GM21367 (cell line): ENCODE data around the gene SYNE4.
"Not testable (repeated sequence)": the region's sequence is repeated elsewhere in the genome, so short reads cannot be mapped to it uniquely, and the experiment has no call there.

ENCODE experiments used
- ATAC-seq: cut with Tn5 transposase; IDR thresholded peaks from one replicate; pipeline ENCODE4 v1.9.1; 2021; ENCODE audit not compliant: unreplicated experiment

Gene SYNE4

DNA sequence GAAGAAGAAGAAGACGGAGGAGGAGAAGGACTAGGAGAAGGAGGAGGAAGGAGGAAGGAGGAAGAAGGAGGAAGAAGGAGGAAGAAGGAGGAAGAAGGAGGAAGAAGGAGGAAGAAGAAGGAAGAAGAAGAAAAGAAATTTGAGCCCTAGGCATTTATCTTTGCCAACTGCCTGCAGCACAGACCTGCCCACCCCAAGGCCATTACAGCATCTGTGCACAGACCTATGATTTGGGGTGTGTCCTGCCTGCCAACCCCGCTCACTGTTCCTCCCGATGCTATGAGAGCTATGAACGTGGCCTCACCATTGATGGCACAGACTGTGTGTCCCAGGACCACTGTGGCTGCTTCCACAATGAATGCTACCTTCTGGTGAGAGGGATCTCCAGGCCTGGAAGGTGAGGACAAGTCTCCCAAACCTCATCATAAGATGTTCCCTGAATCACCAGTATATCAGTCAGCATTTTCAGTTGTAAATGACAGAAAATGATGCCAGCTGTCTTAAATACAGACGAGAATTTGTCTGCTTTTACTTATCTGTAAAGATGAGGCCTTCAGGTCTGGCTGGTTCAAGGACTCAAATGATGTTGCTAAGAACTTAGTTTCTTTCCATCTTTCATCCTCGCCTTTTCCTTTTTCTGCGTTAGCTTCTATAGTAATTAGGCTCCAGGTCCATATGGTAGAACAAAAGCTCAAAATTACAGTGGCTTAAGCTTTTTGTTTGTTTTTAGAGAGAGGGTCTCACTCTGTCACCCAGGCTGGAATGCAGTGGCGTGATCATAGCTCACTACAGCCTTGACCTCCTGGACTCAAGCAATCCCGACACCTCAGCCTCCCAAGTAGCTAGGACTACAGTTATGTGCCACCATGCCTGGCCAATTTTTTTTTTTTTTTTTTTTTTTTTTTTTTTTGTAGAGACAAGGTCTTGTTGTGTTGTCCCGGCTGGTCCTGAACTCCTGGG lies 17.6 kb downstream of the SYNE4 start:
- ATAC-seq = no peak

DNA sequence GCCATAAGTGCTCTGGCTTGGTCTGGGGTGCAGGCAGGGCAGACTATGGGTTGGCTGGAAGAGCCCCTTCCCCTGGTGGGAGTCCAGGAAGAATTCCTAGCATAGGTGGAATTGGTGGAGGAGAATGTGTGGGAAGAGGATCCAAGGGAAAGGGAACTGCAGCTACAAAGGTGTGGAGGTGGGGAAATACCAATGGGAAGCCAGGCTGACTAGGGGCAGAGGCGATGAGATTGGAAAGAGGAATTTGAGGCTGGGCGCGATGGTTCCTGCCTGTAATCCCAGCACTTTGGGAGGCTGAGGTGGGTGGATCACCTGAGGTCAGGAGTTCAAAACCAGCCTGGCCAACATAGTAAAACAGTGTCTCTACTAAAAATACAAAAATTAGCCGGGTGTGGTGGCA lies 18.5 kb downstream of the SYNE4 start:
- ATAC-seq = no peak

DNA sequence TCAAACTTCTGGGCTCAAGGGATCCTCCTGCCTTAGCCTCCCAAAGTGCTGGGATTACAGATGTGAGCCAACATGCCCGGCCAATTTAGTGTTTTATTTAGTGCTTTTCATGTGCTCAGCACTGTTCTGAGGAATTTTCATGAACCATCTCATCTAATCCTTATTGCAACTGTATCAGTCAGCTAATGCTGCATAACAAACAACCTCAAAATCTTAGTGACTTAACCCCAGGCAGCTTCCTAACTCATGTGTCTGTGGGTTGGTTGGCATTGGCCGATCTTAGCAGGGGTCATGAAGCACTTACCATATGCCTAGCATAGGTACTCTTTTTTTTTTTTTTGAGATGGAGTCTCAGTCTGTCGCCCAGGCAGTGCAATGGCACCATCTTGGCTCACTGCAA lies 19.8 kb downstream of the SYNE4 start:
- ATAC-seq = no peak

DNA sequence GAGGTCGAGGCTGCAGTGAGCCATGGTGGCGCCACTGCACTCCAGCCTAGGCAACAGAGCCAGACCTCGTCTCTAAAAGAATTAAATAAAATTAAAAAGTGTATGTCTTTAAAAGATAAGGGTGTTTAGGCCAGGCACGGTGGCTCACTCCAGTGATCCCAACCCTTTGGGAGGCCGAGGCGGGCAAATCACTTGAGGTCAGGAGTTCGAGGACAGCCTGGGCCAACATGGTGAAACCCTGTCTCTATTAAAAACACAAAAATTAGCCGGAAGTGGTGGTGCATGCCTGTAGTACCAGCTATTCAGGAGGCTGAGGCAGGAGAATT lies 21.1 kb downstream of the SYNE4 start:
- ATAC-seq = no peak

DNA sequence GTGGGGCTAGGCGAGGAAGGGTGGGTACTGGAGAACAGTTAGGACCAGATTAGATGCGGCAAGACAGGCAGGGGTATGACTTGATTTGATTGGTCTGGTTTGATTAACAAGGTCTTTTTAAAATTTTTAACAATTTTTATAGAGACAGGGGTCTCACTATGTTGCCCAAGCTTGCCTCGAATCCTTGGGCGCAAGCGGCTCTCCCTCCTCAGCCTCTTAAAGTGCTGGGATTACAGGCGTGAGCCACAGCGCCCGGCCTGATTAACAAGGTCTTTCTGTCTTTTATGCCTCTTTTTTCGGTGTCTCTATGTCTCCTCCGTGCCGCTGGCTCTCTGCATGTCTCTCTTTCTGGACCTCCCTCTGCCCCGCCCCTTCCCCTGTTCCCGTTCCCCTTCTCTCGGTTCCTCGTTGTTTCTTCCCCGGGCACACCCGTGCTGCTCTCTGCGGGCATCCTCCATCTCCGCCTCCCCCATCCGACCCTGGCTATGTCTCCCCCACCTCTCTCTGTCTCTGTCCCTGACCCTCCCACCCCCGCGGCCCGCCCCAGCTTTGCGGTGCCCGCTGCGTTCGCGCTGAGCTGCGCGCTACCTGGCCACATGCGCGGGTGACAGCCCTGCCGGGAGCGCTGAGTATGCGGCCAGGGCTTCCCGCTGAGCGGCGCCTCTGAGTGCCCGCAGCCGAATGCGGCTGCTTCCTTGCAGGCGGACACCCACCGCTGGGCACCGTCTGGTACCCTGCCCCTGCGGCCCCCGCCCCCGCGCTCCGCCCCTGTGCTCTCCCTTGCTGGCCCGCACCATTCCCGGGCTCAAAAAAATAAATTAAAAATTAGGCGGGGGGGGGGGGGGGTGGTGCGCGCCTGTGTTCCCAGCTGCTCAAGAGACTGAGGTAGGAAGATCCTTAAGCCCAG lies 21.7 kb downstream of the SYNE4 start:
- no peak for ATAC-seq

DNA sequence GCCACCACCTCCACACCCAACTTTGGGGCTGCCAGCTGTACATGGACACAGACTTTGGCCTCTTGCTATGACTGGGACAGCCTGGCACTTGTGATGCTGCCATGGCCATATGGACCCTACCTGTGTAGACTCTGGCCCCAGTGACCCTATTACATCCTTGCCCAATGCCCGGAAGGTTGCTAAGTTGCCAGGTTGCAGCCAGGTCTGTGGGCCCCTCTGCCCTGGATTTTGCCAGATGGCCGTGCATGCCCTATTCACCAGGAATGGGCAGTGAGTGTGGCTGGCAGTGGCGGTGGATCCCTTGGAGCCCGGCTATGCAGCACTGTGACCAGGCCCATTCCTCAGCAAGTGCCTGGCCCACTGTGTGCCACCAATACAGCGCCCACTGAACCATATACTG lies 22.5 kb downstream of the SYNE4 start:
- ATAC-seq = no peak

DNA sequence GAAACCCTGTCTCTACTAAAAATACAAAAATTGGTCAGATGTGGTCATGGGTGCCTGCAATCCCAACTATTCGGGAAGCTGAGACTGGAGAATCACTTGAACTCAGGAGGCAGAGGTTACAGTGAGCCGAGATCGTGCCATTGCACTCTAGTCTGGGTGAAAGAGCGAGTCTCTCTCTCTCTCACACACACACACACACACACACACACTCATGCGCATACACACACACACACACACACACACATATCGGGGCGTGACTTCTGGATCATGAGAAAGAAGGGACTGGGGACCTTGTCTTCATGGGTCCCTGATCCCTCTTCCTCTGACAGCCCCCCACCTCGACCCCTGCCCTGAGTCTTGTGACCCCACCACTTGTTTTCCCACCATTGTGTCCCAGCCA lies 25.4 kb downstream of the SYNE4 start:
- no peak for ATAC-seq

DNA sequence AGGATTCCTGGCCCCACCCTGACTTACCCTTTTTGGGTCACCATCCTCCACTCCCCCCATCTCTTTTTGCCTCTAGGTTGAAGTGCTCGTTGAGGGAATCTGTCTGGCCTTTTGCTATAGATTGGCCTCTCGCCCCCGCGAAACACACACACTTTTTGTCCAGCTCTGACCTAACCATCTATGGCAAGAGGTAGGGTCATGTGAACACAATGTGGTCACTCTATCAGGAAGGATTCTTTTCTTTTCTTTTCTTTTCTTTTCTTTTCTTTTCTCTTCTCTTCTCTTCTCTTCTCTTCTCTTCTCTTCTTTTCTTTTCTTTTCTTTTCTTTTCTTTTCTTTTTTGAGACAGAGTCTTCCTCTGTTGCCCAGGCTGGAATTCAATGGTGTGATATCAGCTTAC lies 27.6 kb downstream of the SYNE4 start:
- not testable (repeated sequence) for ATAC-seq

DNA sequence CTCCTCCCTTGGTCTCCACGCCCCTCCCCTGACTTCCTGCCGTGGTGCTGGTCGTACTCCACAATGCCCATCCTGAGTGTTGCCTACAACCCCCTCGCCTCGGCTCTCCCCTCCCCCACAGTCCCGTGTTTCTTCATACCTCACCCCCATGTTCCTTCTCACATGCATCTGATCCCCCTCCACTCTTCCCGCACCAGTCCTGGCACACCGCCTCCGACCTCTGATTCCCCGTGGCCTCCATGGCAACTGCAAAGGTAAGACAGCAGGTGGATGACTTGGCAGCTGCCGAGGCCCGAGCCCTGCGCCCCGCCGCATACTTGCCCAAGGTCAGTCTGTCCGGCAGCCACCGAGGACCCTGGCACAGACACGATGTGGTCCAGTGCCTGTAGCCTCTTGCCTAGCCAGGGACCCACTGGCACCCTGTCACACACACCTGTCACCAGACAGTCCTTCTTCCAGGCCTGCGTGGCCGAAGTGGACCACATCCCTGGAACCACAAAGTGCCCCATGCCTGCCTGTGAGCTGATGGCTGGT lies 29.7 kb downstream of the SYNE4 start:
- ATAC-seq = no peak

DNA sequence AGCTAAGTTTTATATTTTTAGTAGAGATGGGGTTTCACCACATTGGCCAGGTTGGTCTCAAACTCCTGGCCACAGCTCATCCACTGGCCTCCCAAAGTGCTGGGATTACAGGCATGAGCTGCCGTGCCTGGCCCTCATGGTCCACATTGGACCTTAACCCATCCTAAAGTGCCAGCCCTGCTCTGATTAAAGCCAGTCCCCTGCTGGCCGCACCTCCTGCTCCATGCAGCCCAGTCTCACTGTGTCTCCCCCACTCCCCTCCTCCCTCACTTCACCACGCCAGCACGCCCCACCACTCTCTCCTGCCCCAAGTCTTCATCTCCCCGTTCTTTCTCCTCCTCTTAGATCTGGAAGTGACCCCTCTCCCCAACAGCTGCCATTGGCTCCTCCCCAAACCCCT lies 30.3 kb downstream of the SYNE4 start:
- no peak for ATAC-seq

DNA sequence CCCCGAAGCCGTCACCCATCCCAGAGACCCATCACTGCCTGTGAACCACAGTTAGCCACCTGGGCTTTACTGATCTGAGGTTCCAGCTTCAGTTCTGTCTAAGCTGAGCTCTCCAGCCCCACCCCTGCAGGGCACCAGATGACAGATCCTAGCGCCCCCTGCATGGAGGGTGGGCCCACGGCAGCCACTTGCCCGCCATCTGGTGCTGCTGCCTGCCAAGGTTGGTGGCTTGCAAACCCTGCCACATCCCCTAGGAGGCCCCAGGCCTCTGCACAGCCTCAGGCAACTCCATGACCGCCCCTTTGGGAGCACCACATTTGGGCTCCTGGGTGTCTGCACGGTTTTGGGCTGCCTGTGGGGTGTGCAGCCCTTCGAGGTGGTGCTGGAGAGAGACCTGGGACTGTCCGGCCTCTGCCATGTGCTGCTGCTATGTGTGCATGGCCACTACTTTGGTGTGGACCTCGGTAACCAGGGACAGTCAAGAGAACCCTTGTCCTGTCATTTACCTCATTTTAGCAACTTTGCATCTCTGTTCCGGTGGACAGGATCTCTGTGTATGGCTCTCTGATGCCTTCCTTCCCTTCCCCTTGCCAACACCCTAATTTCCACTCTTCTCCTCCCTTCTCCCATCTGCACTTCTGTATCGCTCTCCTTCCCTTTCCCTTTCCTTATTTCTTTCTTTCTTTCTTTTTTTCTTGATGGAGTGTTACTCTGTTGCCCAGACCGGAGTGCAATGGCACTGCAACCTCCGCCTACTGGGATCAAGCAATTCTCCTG lies 31.0 kb downstream of the SYNE4 start:
- no peak for ATAC-seq

DNA sequence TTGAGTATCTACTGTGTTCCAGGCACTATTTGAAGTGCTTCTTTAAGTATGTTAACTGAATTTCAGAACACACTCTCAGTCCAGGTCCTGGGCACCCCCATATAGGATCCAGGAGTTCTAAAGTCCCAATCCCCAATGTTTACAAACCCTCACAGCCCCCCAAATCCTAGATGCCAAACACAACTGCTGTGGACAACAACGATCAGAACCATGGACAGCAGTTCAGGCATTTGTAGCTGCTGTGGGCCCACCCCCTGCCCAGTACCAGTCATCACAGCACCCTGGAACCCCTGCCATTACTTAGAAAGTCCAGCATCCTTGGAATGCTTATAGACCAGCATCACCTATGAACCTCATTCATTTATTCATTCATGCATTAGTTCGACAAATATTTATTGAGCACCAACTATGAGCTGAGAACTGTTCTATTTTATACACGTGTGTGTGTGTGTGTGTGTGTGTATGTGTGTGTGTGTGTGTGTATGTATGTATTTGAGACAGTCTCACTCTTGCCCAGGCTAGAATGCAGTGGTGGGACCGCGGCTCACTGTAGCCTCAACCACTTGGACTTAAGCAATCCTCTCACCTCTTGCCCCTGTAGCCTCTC lies 32.9 kb downstream of the SYNE4 start:
- ATAC-seq = no peak

DNA sequence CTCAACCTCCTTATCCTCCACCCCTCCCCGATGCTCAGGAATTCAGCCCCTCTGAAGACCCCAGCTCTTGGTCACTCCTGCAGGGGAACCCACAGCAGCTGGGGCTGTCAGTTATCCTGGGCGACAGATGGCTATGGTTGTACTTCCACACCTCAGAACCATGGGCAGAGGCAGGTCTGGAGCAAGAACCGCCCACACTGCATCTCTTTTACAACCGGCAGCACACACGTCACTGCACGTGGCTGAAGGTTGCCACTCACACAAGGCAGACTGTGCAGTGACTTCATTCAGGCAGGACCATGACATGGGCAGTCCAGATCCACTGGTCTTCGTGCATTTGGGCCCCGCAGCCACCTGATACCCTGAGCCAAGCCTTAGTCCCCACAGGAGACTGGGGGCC lies 35.1 kb downstream of the SYNE4 start:
- ATAC-seq = no peak

DNA sequence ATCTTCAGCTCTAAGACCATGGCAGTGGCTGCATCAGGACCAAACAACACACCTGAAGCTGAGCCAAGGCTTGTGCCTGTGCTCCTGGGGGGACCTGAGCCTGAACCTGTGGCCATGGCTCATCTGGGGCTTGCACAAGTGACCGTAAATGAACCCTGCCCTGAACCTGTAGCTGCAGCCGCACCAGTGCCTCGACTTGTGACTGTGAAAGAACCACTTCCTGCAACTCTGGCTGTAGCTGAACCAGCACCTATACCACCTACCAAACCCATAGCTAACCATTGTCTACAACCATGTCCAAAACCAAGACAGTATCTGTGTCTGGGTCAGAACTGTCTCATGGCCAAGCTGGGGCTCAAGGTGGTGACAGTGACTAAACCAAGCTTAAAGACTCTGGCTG lies 41.8 kb downstream of the SYNE4 start:
- ATAC-seq = no peak

DNA sequence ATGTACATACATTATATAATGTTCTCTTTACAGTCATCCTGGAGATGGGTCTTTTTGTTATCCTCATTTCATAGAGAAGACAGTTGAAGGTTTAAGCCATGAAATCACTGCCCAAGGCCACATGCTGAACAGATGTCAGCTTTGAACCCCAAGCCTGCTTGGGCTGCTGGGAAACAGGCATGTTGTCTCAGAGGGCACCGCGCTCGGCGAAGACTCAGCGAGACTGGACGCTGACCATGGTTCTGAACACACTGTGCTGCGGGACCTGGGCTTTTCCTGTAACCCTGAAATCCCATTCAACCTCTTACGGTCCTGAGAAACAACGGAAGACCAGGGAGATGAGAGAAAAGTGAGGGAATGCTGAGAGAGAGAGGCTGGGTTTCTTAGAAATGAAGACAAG lies 45.1 kb downstream of the SYNE4 start:
- ATAC-seq = no peak

DNA sequence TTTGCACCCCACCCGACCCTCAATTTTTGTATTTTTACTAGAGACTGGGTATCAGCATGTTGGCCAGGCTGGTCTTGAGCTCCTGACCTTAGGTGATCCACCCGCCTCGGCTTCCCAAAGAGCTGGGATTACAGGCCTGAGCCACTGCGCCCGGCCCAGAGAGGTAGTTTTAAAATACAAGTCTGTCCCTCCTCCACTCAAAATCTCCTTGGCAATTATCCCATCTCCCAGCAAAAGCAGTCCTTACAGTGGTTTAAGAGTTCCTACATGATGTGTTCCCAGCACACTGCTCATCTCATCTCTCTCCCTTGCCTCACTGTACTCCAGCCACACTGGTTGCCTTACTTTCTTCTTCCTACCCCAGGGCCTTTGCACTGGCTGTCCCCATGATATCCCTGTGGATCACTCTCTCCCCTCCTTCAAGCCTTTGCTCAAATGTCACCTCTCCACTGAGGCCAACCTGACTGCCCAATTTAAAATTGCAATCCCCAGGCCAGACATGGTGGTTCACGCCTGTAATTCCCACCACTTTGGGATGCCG lies 48.1 kb downstream of the SYNE4 start:
- ATAC-seq = no peak

DNA sequence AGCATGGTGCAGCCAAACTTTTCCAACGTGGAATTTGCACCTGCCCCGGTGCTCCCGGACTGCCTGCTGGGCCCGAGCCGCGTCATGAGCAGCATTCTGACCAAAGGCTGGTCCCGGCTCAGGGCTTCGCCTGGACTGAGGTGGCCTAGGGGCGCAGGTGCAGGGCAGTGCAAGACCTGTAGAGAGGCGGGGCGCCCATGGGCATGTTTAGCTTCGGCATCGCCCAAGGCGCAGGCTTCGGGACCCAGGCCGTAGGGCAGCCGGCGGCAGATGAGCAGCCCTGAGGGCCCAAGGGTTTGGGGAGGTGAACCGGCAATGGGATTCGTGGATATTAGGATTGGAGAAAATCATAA lies 48.7 kb downstream of the SYNE4 start:
- ATAC-seq = no peak

DNA sequence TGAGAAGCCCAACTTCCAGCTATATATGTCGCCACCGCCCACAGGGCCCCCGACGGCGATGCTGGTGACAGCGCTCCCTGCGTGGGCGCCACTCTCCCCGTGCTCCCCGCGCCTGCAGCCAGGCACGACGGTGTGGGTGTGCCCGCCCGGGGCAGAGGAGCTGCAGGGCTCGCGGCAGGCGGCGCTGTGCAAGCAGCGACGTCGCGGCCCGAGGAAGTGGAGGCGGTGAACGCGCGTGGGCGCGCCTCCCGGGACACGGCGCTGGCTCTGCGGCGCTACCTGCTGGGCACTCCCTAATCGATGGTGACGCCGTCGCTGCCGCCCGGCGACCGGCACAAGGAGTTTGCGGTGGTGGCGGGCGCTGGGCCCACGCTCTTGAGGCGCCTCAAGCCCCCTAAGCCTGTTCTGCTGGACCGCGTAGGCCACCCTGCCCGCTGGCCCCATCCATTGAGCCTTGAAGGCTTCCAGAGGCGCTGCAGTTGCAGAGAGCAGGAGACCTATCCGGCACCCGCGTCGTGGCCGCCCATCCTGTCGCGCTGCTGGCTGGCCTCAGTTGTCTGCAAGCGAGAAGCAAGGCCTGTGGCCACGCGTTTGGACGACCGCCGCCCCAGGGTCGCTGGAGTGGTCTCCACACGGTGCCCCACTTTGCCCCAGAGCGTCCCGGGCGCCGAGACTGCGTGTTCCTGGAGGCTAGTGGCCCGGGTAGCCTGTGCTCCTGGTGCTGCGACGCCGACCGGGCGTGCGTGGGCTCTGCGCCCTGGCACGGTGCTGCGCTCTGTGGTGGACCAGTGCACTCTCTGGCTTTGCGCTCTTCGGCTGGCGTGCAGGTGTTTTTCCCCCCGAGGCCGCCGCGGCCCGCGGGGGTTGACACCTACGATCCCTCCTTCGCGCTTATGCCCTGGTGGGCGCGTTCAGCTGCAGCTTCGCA lies 49.3 kb downstream of the SYNE4 start:
- ATAC-seq = no peak

DNA sequence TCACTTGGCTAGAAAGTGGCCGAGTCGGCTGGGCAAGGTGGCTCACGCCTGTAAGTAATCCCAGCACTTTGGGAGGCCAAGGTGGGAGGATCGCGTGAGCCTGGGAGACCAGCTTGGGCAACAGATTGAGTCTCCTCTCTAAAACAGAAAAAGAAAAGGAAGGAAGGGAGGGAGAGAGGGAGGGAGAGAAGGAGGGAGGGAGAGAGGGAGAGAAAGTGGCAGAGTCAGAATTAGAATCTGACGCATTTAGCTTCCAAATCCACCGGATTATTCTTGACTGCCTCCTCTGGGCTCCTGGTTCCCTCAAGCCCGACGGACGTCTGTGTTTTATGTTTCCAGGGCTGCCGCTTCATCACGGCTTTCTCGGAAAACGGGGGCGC lies 50.0 kb downstream of the SYNE4 start:
- ATAC-seq = no peak
